Fibroblast of mammary gland (primary cell): ENCODE results near the gene TUNAR.

Source experiments
- DNase-seq: peaks from one replicate; pipeline ENCODE4 v3.0.0-alpha.2; 2010; ENCODE audit warnings: low read depth
- H3K4me3 ChIP-seq: 2 replicates; pipeline ENCODE4 v1.5.1; 2011; ENCODE audit warnings: low read depth, mild to moderate bottlenecking, low read length, moderate library complexity; ENCODE audit not compliant: control insufficient read depth
- CTCF ChIP-seq: conservative IDR thresholded peaks from 2 replicates; pipeline ENCODE4 v1.5.1; 2011; ENCODE audit warnings: low read depth, low read length, inconsistent platforms; ENCODE audit not compliant: control insufficient read depth, insufficient read depth

The TUNAR gene

GRCh38 chr14:95941897-95942296, 65.3 kb downstream of the TUNAR start:
- no peak overlapping the region for H3K4me3 ChIP-seq
- no peak for DNase-seq
- TF ChIP-seq CTCF: no peak

DNA sequence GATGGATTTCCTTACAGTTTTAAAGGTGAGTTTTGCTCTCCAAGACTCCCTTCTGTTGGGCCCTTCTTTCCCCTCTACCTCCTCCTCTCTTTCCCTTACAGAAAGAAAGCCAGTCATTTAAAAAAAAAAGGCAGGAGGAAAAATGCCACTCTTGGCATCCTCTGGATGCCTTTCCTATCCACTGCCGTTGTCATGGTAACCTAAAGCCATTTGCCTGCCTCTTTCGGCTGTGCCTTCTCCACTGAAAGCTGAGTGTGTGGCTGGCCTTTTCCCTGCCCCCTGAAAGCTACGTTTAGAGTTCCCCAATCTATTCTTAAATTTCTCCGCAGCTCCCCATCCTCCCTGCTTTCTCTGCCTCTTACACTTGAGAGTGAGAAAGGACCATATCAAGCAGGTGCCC, 67.1 kb downstream of the TUNAR start:
- H3K4me3 ChIP-seq: no peak overlapping the region
- TF ChIP-seq CTCF: no peak
- no peak for DNase-seq

DNA sequence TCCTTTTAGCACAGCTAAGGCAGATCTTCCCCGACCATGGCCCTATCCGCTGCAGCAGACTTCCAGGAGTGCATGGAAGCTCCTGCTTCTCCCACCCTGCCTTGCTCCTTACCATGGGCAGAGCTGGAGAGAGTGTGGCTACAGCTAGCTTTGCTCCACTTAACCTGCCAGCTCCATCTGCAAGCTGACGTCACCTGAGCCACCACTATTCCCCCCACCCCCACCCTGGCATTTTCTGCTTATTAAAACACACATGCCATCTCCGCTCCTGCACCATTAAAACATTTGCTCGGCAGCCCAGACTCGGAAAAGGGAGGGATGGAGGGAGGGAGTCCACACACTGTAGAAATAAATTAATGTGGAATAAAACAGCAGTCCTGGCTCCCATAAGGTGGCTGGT, 67.8 kb downstream of the TUNAR start:
- TF ChIP-seq CTCF: no peak
- H3K4me3 ChIP-seq: no peak overlapping the region
- no peak for DNase-seq

DNA sequence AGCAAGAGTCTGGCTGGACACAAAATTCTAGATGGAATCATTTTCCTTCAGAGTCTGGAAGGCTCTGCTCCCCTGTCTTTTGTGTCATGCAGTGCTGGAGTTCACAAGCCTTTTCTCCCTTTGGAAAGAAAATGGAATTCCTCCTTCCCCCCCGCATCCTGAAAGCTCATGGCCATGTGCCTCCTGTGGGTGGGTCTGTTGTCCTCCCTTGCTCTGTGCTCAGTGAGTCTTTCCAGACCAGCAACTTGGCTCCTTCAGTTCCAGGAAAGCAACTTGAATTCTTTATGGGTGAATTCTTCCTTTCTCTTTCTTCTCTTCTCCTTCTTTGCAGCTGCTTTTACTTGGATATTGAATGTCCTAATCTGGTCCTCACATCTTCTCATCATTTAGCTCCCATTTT, 70.2 kb downstream of the TUNAR start:
- DNase-seq: no peak
- TF ChIP-seq CTCF: no peak
- no peak overlapping the region for H3K4me3 ChIP-seq

- DNase-seq: no peak
- no peak overlapping the region for H3K4me3 ChIP-seq
- TF ChIP-seq CTCF: no peak
These were observed 71.9 kb downstream of the TUNAR start for GRCh38 chr14:95948558-95948981.

DNA sequence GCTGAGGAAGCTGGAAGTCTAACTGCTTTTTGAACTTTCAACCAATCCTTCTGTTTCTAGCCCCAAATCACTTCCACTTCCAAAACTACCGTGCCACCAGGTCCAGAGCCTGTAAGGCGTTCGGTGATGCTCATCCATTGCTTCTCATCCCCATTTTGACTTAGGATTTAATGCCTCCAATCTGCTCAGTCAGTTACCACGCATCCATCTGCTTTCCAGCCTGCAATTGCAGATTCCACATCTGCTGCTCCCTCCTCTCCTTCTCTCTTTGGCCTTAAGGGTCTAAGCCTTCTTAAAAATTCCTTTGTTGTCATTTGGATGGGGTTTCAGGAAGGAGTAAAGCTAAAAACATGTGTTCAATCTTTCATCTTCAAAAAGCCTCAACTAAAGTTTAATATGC, 74.7 kb downstream of the TUNAR start:
- no peak for TF ChIP-seq CTCF
- no peak for DNase-seq
- no peak overlapping the region for H3K4me3 ChIP-seq

DNA sequence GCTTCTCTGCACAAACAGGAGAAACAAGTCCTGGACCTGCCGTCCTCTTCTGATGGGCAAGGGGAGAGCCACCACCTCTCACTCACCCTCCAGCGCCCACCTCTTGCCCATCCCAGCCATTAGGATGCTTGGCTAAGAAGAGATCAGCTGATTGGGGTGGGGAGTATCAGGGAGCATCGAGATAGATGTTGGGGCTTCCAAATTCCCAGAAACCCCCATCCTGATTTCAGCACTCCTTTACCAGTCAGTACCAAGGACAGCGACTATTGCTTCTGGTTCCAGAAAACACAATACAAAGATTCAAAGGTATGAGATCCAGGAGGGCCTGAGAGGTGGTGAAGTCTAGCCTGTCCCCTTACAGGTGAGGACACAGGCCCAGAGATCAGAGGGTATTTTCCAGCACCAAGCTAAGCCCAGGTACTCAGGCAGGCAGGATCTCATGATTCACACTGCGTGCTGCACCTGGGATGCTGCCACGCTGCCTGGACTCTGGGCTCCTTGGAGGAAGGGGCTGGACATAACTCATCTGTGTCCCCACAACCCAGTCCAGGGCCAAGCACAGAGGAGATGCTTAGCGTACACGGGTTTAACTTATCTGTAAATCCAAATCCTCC, 76.6 kb downstream of the TUNAR start:
- no peak for TF ChIP-seq CTCF
- H3K4me3 ChIP-seq: no peak overlapping the region
- DNase-seq: peak; percentile 1
